ENCODE measurements around the gene SLC22A23. TPM values are rescaled to one million over a fixed set of nuclear protein-coding genes. Genes with fewer than 3 reads are reported as not detected.
A peak's percentile ranks its signal among the peaks of the same experiment; 100 is the strongest.

The SLC22A23 gene
- total RNA-seq, 1 experiment from 2014 or later = 6.8 TPM

DNA sequence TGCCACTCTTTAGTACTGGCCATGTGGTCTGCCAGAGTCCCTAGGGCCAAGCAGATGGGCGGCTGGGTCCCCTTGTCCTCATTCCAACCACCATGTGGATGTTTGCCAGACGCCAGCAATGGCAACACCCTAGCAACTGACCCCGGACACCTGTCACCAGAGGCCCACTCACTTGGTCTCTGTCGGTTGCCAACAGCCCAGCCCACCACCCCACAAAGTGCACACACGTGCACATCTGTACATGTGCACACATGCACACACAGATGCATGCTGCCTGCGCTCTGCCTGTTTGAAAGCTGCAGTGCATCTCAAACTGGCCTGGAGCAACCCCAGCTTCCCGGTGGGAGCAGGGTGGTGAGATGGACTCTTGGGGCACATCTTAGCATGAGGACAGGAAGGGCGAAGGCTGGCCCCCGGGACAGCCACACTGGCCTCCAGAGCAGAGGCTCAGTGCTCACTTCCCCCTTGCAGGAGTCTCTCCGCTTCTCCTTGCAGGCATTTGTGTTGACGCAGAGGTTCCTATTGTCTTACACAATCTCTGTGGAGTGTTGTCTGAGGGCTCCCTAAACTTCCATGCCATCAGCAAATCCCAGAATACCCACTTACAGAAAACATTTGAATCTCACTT lies 144.1 kb downstream of the SLC22A23 start:
- H3K27me3 ChIP-seq (ENCODE audit: insufficient read depth, low read length) = no peaks in the 10 kb centered on the region
- no peak for DNase-seq
- H3K9me3 Mint-ChIP-seq = 0 out of 5 replicates have a peak, but pooled peaks cover 0 to 2% of the 10 kb centered on the region in 2 experiments

More for the DNA sequence above, 144.1 kb downstream of the SLC22A23 start:
- Mint-ChIP-seq H3K27ac (peak overlapping the region in 1 of 3 experiments; percentile 25; a peak in 1 of 7 replicates), H3K27me3 (ENCODE audit: low read depth) (no peaks in the 10 kb centered on the region; the same call in 1 of the 2 replicates), H3K4me3 (no peak overlapping the region), H3K4me1 (peaks cover 8 to 23% of the 10 kb centered on the region in 2 experiments; a peak in 3 of 4 replicates), H3K36me3 (ENCODE audit: insufficient read depth in 1 of 3, low read depth in 3 of 3) (peaks cover 0 to 10% (median 0%) of the 10 kb centered on the region in 3 experiments; a peak in 3 of 7 replicates)
- no peak overlapping the region for H3K4me2 ChIP-seq (ENCODE audit: insufficient read depth, insufficient read length, low read length)
- no CpG with 5 or more reads among the region's 11 CpGs for WGBS (ENCODE audit: extremely low coverage, insufficient read length, low lambda C conversion rate)
- no peak overlapping the region for H3K18ac ChIP-seq (ENCODE audit: insufficient read length, low read depth, low read length)
- H3K79me2 ChIP-seq (ENCODE audit: insufficient read depth, low read length) = no peaks in the 10 kb centered on the region
- H3K56ac ChIP-seq (ENCODE audit: insufficient read length, low read depth, low read length) = no peak overlapping the region
- no peaks in the 10 kb centered on the region for H3K23me2 ChIP-seq (ENCODE audit: insufficient read length, low read depth, low read length, poor library complexity, severe bottlenecking)
- H2BK20ac ChIP-seq (ENCODE audit: low read depth, low read length, poor library complexity, severe bottlenecking) = no peak overlapping the region
- H3K27ac ChIP-seq (ENCODE audit: insufficient read length, low read depth, low read length) = no peak overlapping the region
- no peaks in the 10 kb centered on the region for H3K4me1 ChIP-seq (ENCODE audit: insufficient read depth, low read length)
- no peak overlapping the region for H2BK12ac ChIP-seq (ENCODE audit: insufficient read length, low read depth, low read length)
- H4K5ac ChIP-seq (ENCODE audit: insufficient read length, low read depth, low read length) = no peak overlapping the region
- no peak overlapping the region for H3K4ac ChIP-seq (ENCODE audit: low read depth, low read length)
- H3K9me3 ChIP-seq (ENCODE audit: control insufficient read depth, low read depth, low read length) = no peaks in the 10 kb centered on the region
- H2AFZ ChIP-seq (ENCODE audit: low read length) = no peak overlapping the region
- no peak overlapping the region for H4K91ac ChIP-seq (ENCODE audit: insufficient read length, low read depth, low read length)
- H2AK5ac ChIP-seq (ENCODE audit: insufficient read length, low read length) = no peak overlapping the region
- no peak overlapping the region for H3K9ac ChIP-seq (ENCODE audit: extremely low read depth, insufficient read length, low read length)
- H3K14ac ChIP-seq (ENCODE audit: insufficient read depth, low read length) = no peak overlapping the region
- H2BK120ac ChIP-seq (ENCODE audit: low read depth, low read length, poor library complexity, severe bottlenecking) = no peak overlapping the region
- H4K20me1 ChIP-seq (ENCODE audit: control insufficient read depth, insufficient read depth, insufficient read length) = no peaks in the 10 kb centered on the region
- no peak overlapping the region for H2BK15ac ChIP-seq (ENCODE audit: low read depth, low read length)
- TF ChIP-seq, protein P1, sequence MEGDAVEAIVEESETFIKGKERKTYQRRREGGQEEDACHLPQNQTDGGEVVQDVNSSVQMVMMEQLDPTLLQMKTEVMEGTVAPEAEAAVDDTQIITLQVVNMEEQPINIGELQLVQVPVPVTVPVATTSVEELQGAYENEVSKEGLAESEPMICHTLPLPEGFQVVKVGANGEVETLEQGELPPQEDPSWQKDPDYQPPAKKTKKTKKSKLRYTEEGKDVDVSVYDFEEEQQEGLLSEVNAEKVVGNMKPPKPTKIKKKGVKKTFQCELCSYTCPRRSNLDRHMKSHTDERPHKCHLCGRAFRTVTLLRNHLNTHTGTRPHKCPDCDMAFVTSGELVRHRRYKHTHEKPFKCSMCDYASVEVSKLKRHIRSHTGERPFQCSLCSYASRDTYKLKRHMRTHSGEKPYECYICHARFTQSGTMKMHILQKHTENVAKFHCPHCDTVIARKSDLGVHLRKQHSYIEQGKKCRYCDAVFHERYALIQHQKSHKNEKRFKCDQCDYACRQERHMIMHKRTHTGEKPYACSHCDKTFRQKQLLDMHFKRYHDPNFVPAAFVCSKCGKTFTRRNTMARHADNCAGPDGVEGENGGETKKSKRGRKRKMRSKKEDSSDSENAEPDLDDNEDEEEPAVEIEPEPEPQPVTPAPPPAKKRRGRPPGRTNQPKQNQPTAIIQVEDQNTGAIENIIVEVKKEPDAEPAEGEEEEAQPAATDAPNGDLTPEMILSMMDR (conservative IDR thresholded peaks at IDR 0.05) = no peak
- H3K23ac ChIP-seq (ENCODE audit: insufficient read length, low read depth, low read length) = no peak overlapping the region
- H2BK5ac ChIP-seq (ENCODE audit: insufficient read length, low read length) = no peak overlapping the region
- H3T11ph ChIP-seq (ENCODE audit: low read length) = no peak overlapping the region
- no peak overlapping the region for H4K8ac ChIP-seq (replicated peaks; ENCODE audit: insufficient read length, low read depth, low read length)
- H3K79me1 ChIP-seq (ENCODE audit: insufficient read depth, low read depth, low read length, poor library complexity, severe bottlenecking) = no peaks in the 10 kb centered on the region
